Measurements from ENCODE around the gene GNGT1.
"Not testable (repeated sequence)": the region's sequence is repeated elsewhere in the genome, so short reads cannot be mapped to it uniquely, and the experiment has no call there.

Gene GNGT1

GRCh38 chr7:93890464-93891068, 15.8 kb upstream of the GNGT1 start, which contains the start of gene TFPI2:
TSS of gene TFPI2 (minus strand) at chr7:93890753. CDS start at chr7:93890678, 75 bp downstream.
- Mint-ChIP-seq H3K36me3 (ENCODE audit: low read depth) (peaks cover 2% of the 10 kb centered on the region), H3K27me3 (ENCODE audit: low read depth) (peaks cover 48% of the 10 kb centered on the region), H3K27ac (no peak within 1 kb of the TSS), H3K4me3 (peak within 1 kb of the TSS; percentile 70), H3K9me3 (no peaks in the 10 kb centered on the region), H3K4me1 (ENCODE audit: low read depth) (peaks cover 5% of the 10 kb centered on the region)

- no peak overlapping the region for H3K4me3 Mint-ChIP-seq
- H3K36me3 Mint-ChIP-seq (ENCODE audit: low read depth), result peaks cover 2% of the 10 kb centered on the region
- no peak overlapping the region for H3K27ac Mint-ChIP-seq
- H3K27me3 Mint-ChIP-seq (ENCODE audit: low read depth), result peaks cover 31% of the 10 kb centered on the region
- peaks cover 5% of the 10 kb centered on the region for H3K4me1 Mint-ChIP-seq (ENCODE audit: low read depth)
- H3K9me3 Mint-ChIP-seq, result no peaks in the 10 kb centered on the region
Observed at GRCh38 chr7:93894426-93894825, 11.9 kb upstream of the GNGT1 start.

GRCh38 chr7:93894966-93895640, 11.3 kb upstream of the GNGT1 start:
- Mint-ChIP-seq H3K36me3 (ENCODE audit: low read depth) (peaks cover under 1% of the 10 kb centered on the region), H3K4me3 (no peak overlapping the region), H3K4me1 (ENCODE audit: low read depth) (peaks cover under 1% of the 10 kb centered on the region), H3K27ac (no peak overlapping the region), H3K27me3 (ENCODE audit: low read depth) (peaks cover 25% of the 10 kb centered on the region), H3K9me3 (no peaks in the 10 kb centered on the region)

- Mint-ChIP-seq H3K27ac (no peak overlapping the region), H3K36me3 (ENCODE audit: low read depth) (no peaks in the 10 kb centered on the region), H3K4me1 (ENCODE audit: low read depth) (no peaks in the 10 kb centered on the region), H3K27me3 (ENCODE audit: low read depth) (peaks cover 18% of the 10 kb centered on the region), H3K4me3 (no peak overlapping the region), H3K9me3 (no peaks in the 10 kb centered on the region)
Observed at GRCh38 chr7:93895859-93896600, 10.3 kb upstream of the GNGT1 start.

- H3K27ac Mint-ChIP-seq, result no peak overlapping the region
- H3K4me3 Mint-ChIP-seq, result no peak overlapping the region
- no peaks in the 10 kb centered on the region for H3K9me3 Mint-ChIP-seq
- H3K4me1 Mint-ChIP-seq (ENCODE audit: low read depth), result no peaks in the 10 kb centered on the region
- no peaks in the 10 kb centered on the region for H3K36me3 Mint-ChIP-seq (ENCODE audit: low read depth)
- peaks cover 5% of the 10 kb centered on the region for H3K27me3 Mint-ChIP-seq (ENCODE audit: low read depth)
Observed at GRCh38 chr7:93897680-93898079, 8.7 kb upstream of the GNGT1 start.

- Mint-ChIP-seq H3K4me1 (ENCODE audit: low read depth) (no peaks in the 10 kb centered on the region), H3K27ac (no peak overlapping the region), H3K27me3 (ENCODE audit: low read depth) (no peaks in the 10 kb centered on the region), H3K9me3 (no peaks in the 10 kb centered on the region), H3K36me3 (ENCODE audit: low read depth) (no peaks in the 10 kb centered on the region), H3K4me3 (no peak overlapping the region)
Observed at GRCh38 chr7:93902777-93903423, 3.5 kb upstream of the GNGT1 start.

- Mint-ChIP-seq H3K27ac (no peak overlapping the region), H3K4me1 (ENCODE audit: low read depth) (no peaks in the 10 kb centered on the region)
Observed at GRCh38 chr7:93910076-93910994, 4.0 kb downstream of the GNGT1 start.

GRCh38 chr7:93911242-93911641, 4.9 kb downstream of the GNGT1 start:
- not testable (repeated sequence) for H3K27ac Mint-ChIP-seq; H3K9me3 Mint-ChIP-seq; H3K4me1 Mint-ChIP-seq (ENCODE audit: low read depth); H3K27me3 Mint-ChIP-seq (ENCODE audit: low read depth); H3K36me3 Mint-ChIP-seq (ENCODE audit: low read depth); H3K4me3 Mint-ChIP-seq

More at GRCh38 chr7:93910076-93910994, 4.0 kb downstream of the GNGT1 start:
- Mint-ChIP-seq H3K9me3 (no peaks in the 10 kb centered on the region), H3K36me3 (ENCODE audit: low read depth) (no peaks in the 10 kb centered on the region), H3K27me3 (ENCODE audit: low read depth) (peaks cover 7% of the 10 kb centered on the region), H3K4me3 (no peak overlapping the region)

GRCh38 chr7:93911661-93912060, 5.3 kb downstream of the GNGT1 start:
- not testable (repeated sequence) for H3K4me1 Mint-ChIP-seq (ENCODE audit: low read depth); H3K9me3 Mint-ChIP-seq; H3K27ac Mint-ChIP-seq; H3K36me3 Mint-ChIP-seq (ENCODE audit: low read depth); H3K4me3 Mint-ChIP-seq
- H3K27me3 Mint-ChIP-seq (ENCODE audit: low read depth), result peaks cover 11% of the 10 kb centered on the region

- no peaks in the 10 kb centered on the region for H3K36me3 Mint-ChIP-seq (ENCODE audit: low read depth)
- H3K27ac Mint-ChIP-seq, result no peak overlapping the region
- H3K9me3 Mint-ChIP-seq, result no peaks in the 10 kb centered on the region
- no peaks in the 10 kb centered on the region for H3K4me1 Mint-ChIP-seq (ENCODE audit: low read depth)
- H3K27me3 Mint-ChIP-seq (ENCODE audit: low read depth), result peaks cover 11% of the 10 kb centered on the region
- no peak overlapping the region for H3K4me3 Mint-ChIP-seq
Observed at GRCh38 chr7:93913197-93913596, 6.8 kb downstream of the GNGT1 start.

- Mint-ChIP-seq H3K9me3 (no peaks in the 10 kb centered on the region), H3K27ac (no peak overlapping the region), H3K4me1 (ENCODE audit: low read depth) (no peaks in the 10 kb centered on the region), H3K27me3 (ENCODE audit: low read depth) (peaks cover 11% of the 10 kb centered on the region), H3K4me3 (no peak overlapping the region), H3K36me3 (ENCODE audit: low read depth) (no peaks in the 10 kb centered on the region)
Observed at GRCh38 chr7:93914581-93915066, 8.3 kb downstream of the GNGT1 start.

GRCh38 chr7:93915206-93915842, 9.0 kb downstream of the GNGT1 start:
- not testable (repeated sequence) for H3K27ac Mint-ChIP-seq; H3K4me1 Mint-ChIP-seq (ENCODE audit: low read depth); H3K4me3 Mint-ChIP-seq; H3K36me3 Mint-ChIP-seq (ENCODE audit: low read depth); H3K9me3 Mint-ChIP-seq
- peaks cover 12% of the 10 kb centered on the region for H3K27me3 Mint-ChIP-seq (ENCODE audit: low read depth)

- H3K4me3 Mint-ChIP-seq; H3K27ac Mint-ChIP-seq; H3K9me3 Mint-ChIP-seq; H3K4me1 Mint-ChIP-seq (ENCODE audit: low read depth); H3K36me3 Mint-ChIP-seq (ENCODE audit: low read depth): not testable (repeated sequence)
- peaks cover 17% of the 10 kb centered on the region for H3K27me3 Mint-ChIP-seq (ENCODE audit: low read depth)
Observed at GRCh38 chr7:93915888-93916287, 9.5 kb downstream of the GNGT1 start.

Data from T-helper 1 cell treated with Interleukin-12 subunit alpha and Interleukin-12 subunit beta and Interleukin-4 antibody, amounts not matched to agents 30 μg/mL and 1 μg/mL, for 36 hours (primary cell).